ENCODE data around the gene DARS1.

Gene DARS1

GRCh38 chr2:136022396-136023146, 37.1 kb upstream of the DARS1 start:
- Histone ChIP-seq H3K4me3 (ENCODE audit: low read depth in 1 of 2, low read length in 2 of 2) (no peak overlapping the region), H3K79me2 (ENCODE audit: insufficient read depth, low read length) (no peaks in the 10 kb centered on the region), H3K4me2 (ENCODE audit: insufficient read depth, low read length) (peak overlapping the region; percentile 4; the same call in 1 of the 2 replicates), H3K9me3 (ENCODE audit: insufficient read depth, low read length, severe bottlenecking) (no peaks in the 10 kb centered on the region), H3K9ac (ENCODE audit: low read depth, low read length) (no peak overlapping the region), H3K36me3 (ENCODE audit: insufficient read depth, low read length) (no peaks in the 10 kb centered on the region), H3K4me1 (ENCODE audit: insufficient read depth, low read length) (peaks cover 10% of the 10 kb centered on the region), H4K20me1 (ENCODE audit: insufficient read depth, low read length) (no peaks in the 10 kb centered on the region), H3K27me3 (ENCODE audit: insufficient read depth, low read length, poor library complexity) (no peaks in the 10 kb centered on the region), H2AFZ (ENCODE audit: low read depth, low read length) (no peak overlapping the region), H3K27ac (ENCODE audit: low read length) (no peak overlapping the region)
- ATAC-seq (ENCODE audit: insufficient read depth, low read depth) (peak; percentile 88), DNase-seq (peak; percentile 39)
- TF ChIP-seq EZH2 (IDR thresholded peaks at IDR 0.05; ENCODE audit: borderline replicate concordance, low read depth, low read length, severe bottlenecking) (no peak), CTCF (IDR thresholded peaks at IDR 0.05; ENCODE audit: borderline replicate concordance, extremely low read depth, low read length, poor library complexity, severe bottlenecking) (no peak)

GRCh38 chr2:136021976-136022375, 36.5 kb upstream of the DARS1 start:
- no peaks in the 10 kb centered on the region for H3K79me2 ChIP-seq (ENCODE audit: insufficient read depth, low read length)
- H4K20me1 ChIP-seq (ENCODE audit: insufficient read depth, low read length): no peaks in the 10 kb centered on the region
- no peak for TF ChIP-seq EZH2 (IDR thresholded peaks at IDR 0.05; ENCODE audit: borderline replicate concordance, low read depth, low read length, severe bottlenecking)
- TF ChIP-seq CTCF (IDR thresholded peaks at IDR 0.05; ENCODE audit: borderline replicate concordance, extremely low read depth, low read length, poor library complexity, severe bottlenecking): no peak
- no peak overlapping the region for H3K4me2 ChIP-seq (ENCODE audit: insufficient read depth, low read length)
- H3K27me3 ChIP-seq (ENCODE audit: insufficient read depth, low read length, poor library complexity): no peaks in the 10 kb centered on the region
- ATAC-seq (ENCODE audit: insufficient read depth, low read depth) (no peak), DNase-seq (no peak)
- H2AFZ ChIP-seq (ENCODE audit: low read depth, low read length): no peak overlapping the region
- no peaks in the 10 kb centered on the region for H3K9me3 ChIP-seq (ENCODE audit: insufficient read depth, low read length, severe bottlenecking)
- H3K9ac ChIP-seq (ENCODE audit: low read depth, low read length): no peak overlapping the region
- H3K4me1 ChIP-seq (ENCODE audit: insufficient read depth, low read length): peaks cover 10% of the 10 kb centered on the region
- no peaks in the 10 kb centered on the region for H3K36me3 ChIP-seq (ENCODE audit: insufficient read depth, low read length)
- H3K4me3 ChIP-seq (ENCODE audit: low read depth in 1 of 2, low read length in 2 of 2): no peak overlapping the region
- H3K27ac ChIP-seq (ENCODE audit: low read length): no peak overlapping the region

- Histone ChIP-seq H3K4me2 (ENCODE audit: insufficient read depth, low read length) (no peak overlapping the region), H3K27me3 (ENCODE audit: insufficient read depth, low read length, poor library complexity) (no peaks in the 10 kb centered on the region), H3K9me3 (ENCODE audit: insufficient read depth, low read length, severe bottlenecking) (no peaks in the 10 kb centered on the region), H3K4me3 (ENCODE audit: low read depth in 1 of 2, low read length in 2 of 2) (no peak overlapping the region), H2AFZ (ENCODE audit: low read depth, low read length) (no peak overlapping the region), H3K4me1 (ENCODE audit: insufficient read depth, low read length) (peaks cover 10% of the 10 kb centered on the region), H4K20me1 (ENCODE audit: insufficient read depth, low read length) (no peaks in the 10 kb centered on the region), H3K9ac (ENCODE audit: low read depth, low read length) (no peak overlapping the region), H3K79me2 (ENCODE audit: insufficient read depth, low read length) (no peaks in the 10 kb centered on the region), H3K36me3 (ENCODE audit: insufficient read depth, low read length) (no peaks in the 10 kb centered on the region), H3K27ac (ENCODE audit: low read length) (no peak overlapping the region)
- DNase-seq (no peak), ATAC-seq (ENCODE audit: insufficient read depth, low read depth) (no peak)
- TF ChIP-seq EZH2 (IDR thresholded peaks at IDR 0.05; ENCODE audit: borderline replicate concordance, low read depth, low read length, severe bottlenecking) (no peak), CTCF (IDR thresholded peaks at IDR 0.05; ENCODE audit: borderline replicate concordance, extremely low read depth, low read length, poor library complexity, severe bottlenecking) (no peak)
Measured at GRCh38 chr2:136021406-136021805, 36.0 kb upstream of the DARS1 start.

Data from DND-41 (cell line).